Progenitor cell of endocrine pancreas (in vitro differentiated cells): ENCODE data around the gene RGS3. TPM values are rescaled to one million over a fixed set of nuclear protein-coding genes. Genes with fewer than 3 reads are reported as not detected.
A peak's percentile ranks its signal among the peaks of the same experiment; 100 is the strongest.

Experiments
- DNase-seq: peaks from one replicate; pipeline ENCODE4 v3.0.0; 2021; ENCODE audit warnings: low spot score; ENCODE audit not compliant: unreplicated experiment
- H3K27ac Mint-ChIP-seq: 2 replicates; pipeline ENCODE4 v1.8.0; 2021; ENCODE audit warnings: mild to moderate bottlenecking, moderate library complexity, mixed read lengths
- H3K27me3 Mint-ChIP-seq: 2 replicates; pipeline ENCODE4 v1.8.0; 2021; ENCODE audit warnings: mixed read lengths
- H3K36me3 Mint-ChIP-seq: 2 replicates; pipeline ENCODE4 v1.8.0; 2022; ENCODE audit warnings: mixed read lengths; ENCODE audit not compliant: insufficient read depth
- H3K4me1 Mint-ChIP-seq: 2 replicates; pipeline ENCODE4 v1.8.0; 2021; ENCODE audit warnings: low read depth, mixed read lengths
- H3K4me3 Mint-ChIP-seq: 2 replicates; pipeline ENCODE4 v1.8.0; 2021; ENCODE audit warnings: low read depth, mild to moderate bottlenecking, moderate library complexity, mixed read lengths
- H3K9me3 Mint-ChIP-seq: 2 replicates; pipeline ENCODE4 v1.8.0; 2021; ENCODE audit warnings: low read depth, mixed read lengths
- CTCF ChIP-seq: fragments of 200-600 bp; sonication (generic); IDR thresholded peaks from one replicate; pipeline ENCODE4 v1.5.0; 2021; ENCODE audit warnings: antibody characterized with exemption, mild to moderate bottlenecking; ENCODE audit not compliant: unreplicated experiment
- total RNA-seq: library from RNA; stranded (reverse); gene quantifications from 2 replicates; pipeline ENCODE4 v1.2.1, GENCODE V29; 2021

Gene RGS3
- total RNA-seq, 1 donor from 2014 or later = 39.3 TPM

- peaks cover under 1% of the 10 kb centered on the region for H3K27me3 Mint-ChIP-seq
Measured at GRCh38 chr9:113621980-113622379, 158.5 kb downstream of the RGS3 start.

GRCh38 chr9:113622600-113623400 lies 159.3 kb downstream of the RGS3 start:
- Mint-ChIP-seq H3K9me3 (no peaks in the 10 kb centered on the region), H3K4me3 (peak overlapping the region; percentile 7), H3K27me3 (peaks cover 4% of the 10 kb centered on the region), H3K36me3 (no peaks in the 10 kb centered on the region), H3K27ac (peak overlapping the region; percentile 88), H3K4me1 (peaks cover 36% of the 10 kb centered on the region)
- no peak for TF ChIP-seq CTCF
- no peak for DNase-seq

More at GRCh38 chr9:113621980-113622379, 158.5 kb downstream of the RGS3 start:
- Mint-ChIP-seq H3K27ac (peak overlapping the region; percentile 97), H3K36me3 (no peaks in the 10 kb centered on the region), H3K4me1 (peaks cover 33% of the 10 kb centered on the region), H3K9me3 (no peaks in the 10 kb centered on the region), H3K4me3 (no peak overlapping the region)
- no peak for DNase-seq
- no peak for TF ChIP-seq CTCF

GRCh38 chr9:113623851-113624485 lies 160.4 kb downstream of the RGS3 start:
- no peak overlapping the region for H3K4me3 Mint-ChIP-seq
- TF ChIP-seq CTCF = no peak
- DNase-seq = no peak
- peaks cover 4% of the 10 kb centered on the region for H3K27me3 Mint-ChIP-seq
- H3K9me3 Mint-ChIP-seq = no peaks in the 10 kb centered on the region
- H3K36me3 Mint-ChIP-seq = no peaks in the 10 kb centered on the region
- peaks cover 35% of the 10 kb centered on the region for H3K4me1 Mint-ChIP-seq
- no peak overlapping the region for H3K27ac Mint-ChIP-seq

- Mint-ChIP-seq H3K36me3 (no peaks in the 10 kb centered on the region), H3K4me3 (peak overlapping the region; percentile 19), H3K27ac (peak overlapping the region; percentile 15), H3K27me3 (peaks cover 4% of the 10 kb centered on the region), H3K9me3 (no peaks in the 10 kb centered on the region), H3K4me1 (peaks cover 31% of the 10 kb centered on the region)
- DNase-seq = no peak
- no peak for TF ChIP-seq CTCF
Measured at GRCh38 chr9:113624721-113625120, 161.2 kb downstream of the RGS3 start.

- no peaks in the 10 kb centered on the region for H3K9me3 Mint-ChIP-seq
- no peaks in the 10 kb centered on the region for H3K36me3 Mint-ChIP-seq
- no peak overlapping the region for H3K4me3 Mint-ChIP-seq
- TF ChIP-seq CTCF = no peak
- peaks cover 24% of the 10 kb centered on the region for H3K4me1 Mint-ChIP-seq
- H3K27ac Mint-ChIP-seq = no peak overlapping the region
- H3K27me3 Mint-ChIP-seq = peaks cover 4% of the 10 kb centered on the region
- DNase-seq = no peak
Measured at GRCh38 chr9:113625486-113625885, 162.0 kb downstream of the RGS3 start.
